HEK293 (cell line): Measurements from ENCODE around the gene TWF2.

Source experiments
- CTCF ChIA-PET: fragments of 350-600 bp; formaldehyde crosslinking; extraction: SDS; loops from one replicate; lab custom pipeline; 2021; ENCODE audit warnings: antibody characterized with exemption; lab: Yijun Ruan, JAX
- POLR2A ChIA-PET: fragments of 300-600 bp; formaldehyde crosslinking; extraction: SDS; loops from one replicate; lab custom pipeline; 2020; ENCODE audit warnings: antibody characterized with exemption, inconsistent platforms; lab: Yijun Ruan, JAX
- H3K27ac ChIP-seq: fragments of 200-500 bp; sonication (Bioruptor generic); 2 replicates; pipeline ENCODE4 v1.5.1; 2014; ENCODE audit warnings: low read depth, low read length, control low read depth, inconsistent platforms; ENCODE audit errors: extremely low read depth
- H3K36me3 ChIP-seq, 2 experiments: fragments of 200-500 bp in 1 of 2; sonication (Bioruptor generic) in 1 of 2; 1 replicate in 1 of 2; 2 replicates in 1 of 2; pipeline ENCODE4 v1.5.1; 2014 to 2017; ENCODE audit warnings: inconsistent platforms in 2 of 2, low read length in 2 of 2; ENCODE audit not compliant: control insufficient read depth in 2 of 2, insufficient read depth in 1 of 2
- H3K4me1 ChIP-seq: fragments of 200-500 bp; sonication (Bioruptor generic); 2 replicates; pipeline ENCODE4 v1.5.1; 2014; ENCODE audit warnings: mild to moderate bottlenecking, low read length, inconsistent platforms; ENCODE audit not compliant: control insufficient read depth, insufficient read depth
- H3K4me3 ChIP-seq: 2 replicates; pipeline ENCODE4 v1.5.1; 2011; ENCODE audit warnings: low read depth, mild to moderate bottlenecking, control low read depth, low read length, moderate library complexity
- H3K9me3 ChIP-seq: fragments of 200-500 bp; sonication (Bioruptor generic); 2 replicates; pipeline ENCODE4 v1.5.1; 2014; ENCODE audit warnings: low read depth, low read length, inconsistent platforms; ENCODE audit not compliant: control insufficient read depth, insufficient read depth
- FEZF1 ChIP-seq: fragments of 450-650 bp; formaldehyde crosslinking; IDR thresholded peaks from 2 replicates; pipeline ENCODE4 v1.5.1; 2016; ENCODE audit warnings: missing biosample characterization, missing genetic modification characterization
- GLIS1 ChIP-seq: fragments of 450-650 bp; formaldehyde crosslinking; IDR thresholded peaks from 2 replicates; pipeline ENCODE4 v1.5.1; 2016; ENCODE audit warnings: missing biosample characterization, missing genetic modification characterization
- INSM2 ChIP-seq: fragments of 450-650 bp; formaldehyde crosslinking; IDR thresholded peaks from 2 replicates; pipeline ENCODE4 v1.5.1; 2016; ENCODE audit warnings: missing biosample characterization, missing genetic modification characterization
- KLF9 ChIP-seq: fragments of 450-650 bp; formaldehyde crosslinking; IDR thresholded peaks from 2 replicates; pipeline ENCODE4 v1.5.1; 2016; ENCODE audit warnings: missing biosample characterization, missing genetic modification characterization, low read depth
- MEIS1 ChIP-seq: sonication (generic); formaldehyde crosslinking; IDR thresholded peaks from 2 replicates; pipeline ENCODE4 v1.8.1; 2022; ENCODE audit warnings: missing genetic modification reagents, mild to moderate bottlenecking, borderline replicate concordance
- MZF1 ChIP-seq: fragments of 450-650 bp; formaldehyde crosslinking; IDR thresholded peaks from 2 replicates; pipeline ENCODE4 v1.5.1; 2017; ENCODE audit warnings: missing biosample characterization, missing genetic modification characterization, borderline replicate concordance
- RBAK ChIP-seq: fragments of 450-650 bp; formaldehyde crosslinking; IDR thresholded peaks from 2 replicates; pipeline ENCODE4 v1.5.1; 2016; ENCODE audit warnings: missing biosample characterization, missing genetic modification characterization
- SALL2 ChIP-seq: fragments of 450-650 bp; formaldehyde crosslinking; IDR thresholded peaks from 2 replicates; pipeline ENCODE4 v1.5.0; 2017; ENCODE audit warnings: missing biosample characterization, mild to moderate bottlenecking, missing genetic modification characterization, borderline replicate concordance
- SCRT2 ChIP-seq: fragments of 450-650 bp; formaldehyde crosslinking; IDR thresholded peaks from 2 replicates; pipeline ENCODE4 v1.5.1; 2016; ENCODE audit warnings: missing biosample characterization, missing genetic modification characterization
- TCF7L2 ChIP-seq: IDR thresholded peaks from 2 replicates; pipeline ENCODE4 v1.6.1; 2011; ENCODE audit warnings: low read depth, mild to moderate bottlenecking, inconsistent platforms, low read length, moderate library complexity, borderline replicate concordance
- YY1 ChIP-seq: fragments of 450-650 bp; formaldehyde crosslinking; IDR thresholded peaks from 2 replicates; pipeline ENCODE4 v1.5.1; 2018; ENCODE audit warnings: missing biosample characterization, missing genetic modification characterization
- ZBTB7A ChIP-seq: fragments of 450-650 bp; formaldehyde crosslinking; IDR thresholded peaks from 2 replicates; pipeline ENCODE4 v1.5.1; 2016; ENCODE audit warnings: low read depth, missing biosample characterization, missing genetic modification characterization
- ZNF114 ChIP-seq: fragments of 450-650 bp; formaldehyde crosslinking; IDR thresholded peaks from 2 replicates; pipeline ENCODE4 v1.5.0; 2017; ENCODE audit warnings: missing biosample characterization, missing genetic modification characterization
- ZNF121 ChIP-seq: fragments of 450-650 bp; formaldehyde crosslinking; IDR thresholded peaks from 2 replicates; pipeline ENCODE4 v1.5.1; 2016; ENCODE audit warnings: missing biosample characterization, missing genetic modification characterization
- ZNF138 ChIP-seq: fragments of 450-650 bp; formaldehyde crosslinking; IDR thresholded peaks from 2 replicates; pipeline ENCODE4 v1.5.1; 2016; ENCODE audit warnings: missing biosample characterization, missing genetic modification characterization, borderline replicate concordance
- ZNF19 ChIP-seq: fragments of 450-650 bp; formaldehyde crosslinking; IDR thresholded peaks from 2 replicates; pipeline ENCODE4; 2016; ENCODE audit warnings: missing biosample characterization, missing genetic modification characterization, low read depth
- ZNF214 ChIP-seq: fragments of 450-650 bp; formaldehyde crosslinking; IDR thresholded peaks from 2 replicates; pipeline ENCODE4 v1.5.1; 2017; ENCODE audit warnings: missing biosample characterization, mild to moderate bottlenecking, missing genetic modification characterization, borderline replicate concordance
- ZNF24 ChIP-seq: fragments of 450-650 bp; formaldehyde crosslinking; IDR thresholded peaks from 2 replicates; pipeline ENCODE4 v1.5.1; 2016; ENCODE audit warnings: missing biosample characterization, missing genetic modification characterization
- ZNF311 ChIP-seq: fragments of 450-650 bp; formaldehyde crosslinking; IDR thresholded peaks from 2 replicates; pipeline ENCODE4 v1.5.1; 2017; ENCODE audit warnings: missing biosample characterization, missing genetic modification characterization, borderline replicate concordance
- ZNF398 ChIP-seq: fragments of 450-650 bp; formaldehyde crosslinking; IDR thresholded peaks from 2 replicates; pipeline ENCODE4 v1.5.1; 2017; ENCODE audit warnings: missing biosample characterization, missing genetic modification characterization
- ZNF416 ChIP-seq: fragments of 450-650 bp; formaldehyde crosslinking; IDR thresholded peaks from 2 replicates; pipeline ENCODE4 v1.5.1; 2016; ENCODE audit warnings: missing biosample characterization, missing genetic modification characterization
- ZNF473 ChIP-seq: fragments of 450-650 bp; formaldehyde crosslinking; IDR thresholded peaks from 2 replicates; pipeline ENCODE4 v1.5.1; 2017; ENCODE audit warnings: missing biosample characterization, missing genetic modification characterization
- ZNF501 ChIP-seq: fragments of 450-650 bp; formaldehyde crosslinking; IDR thresholded peaks from 2 replicates; pipeline ENCODE4 v1.5.1; 2016; ENCODE audit warnings: missing biosample characterization, missing genetic modification characterization
- ZNF529 ChIP-seq: fragments of 450-650 bp; formaldehyde crosslinking; IDR thresholded peaks from 2 replicates; pipeline ENCODE4 v1.5.1; 2017; ENCODE audit warnings: missing genetic modification characterization, missing biosample characterization; ENCODE audit not compliant: insufficient replicate concordance
- ZNF610 ChIP-seq: fragments of 450-650 bp; formaldehyde crosslinking; IDR thresholded peaks from 2 replicates; pipeline ENCODE4 v1.5.1; 2016; ENCODE audit warnings: missing biosample characterization, missing genetic modification characterization, borderline replicate concordance
- ZNF692 ChIP-seq: fragments of 450-650 bp; formaldehyde crosslinking; IDR thresholded peaks from 2 replicates; pipeline ENCODE4 v1.5.1; 2016; ENCODE audit warnings: missing biosample characterization, missing genetic modification characterization
- ZSCAN30 ChIP-seq: fragments of 450-650 bp; IDR thresholded peaks from 2 replicates; pipeline ENCODE4 v1.5.1; 2018; ENCODE audit warnings: missing biosample characterization, mild to moderate bottlenecking, missing genetic modification characterization, moderate library complexity
- ZSCAN4 ChIP-seq: fragments of 450-650 bp; formaldehyde crosslinking; IDR thresholded peaks from 2 replicates; pipeline ENCODE4 v1.5.1; 2017; ENCODE audit warnings: missing biosample characterization, missing genetic modification characterization
- ZSCAN5A ChIP-seq: fragments of 450-650 bp; formaldehyde crosslinking; IDR thresholded peaks from 2 replicates; pipeline ENCODE4 v1.5.1; 2016; ENCODE audit warnings: missing biosample characterization, missing genetic modification characterization

Gene TWF2

GRCh38 chr3:52238761-52239701, at the start of gene TWF2:
Gene TWF2 (minus strand): TSS chr3:52239158. CDS start chr3:52239016, 142 bp downstream.
- CTCF ChIA-PET: interaction anchor here (1.1 to 1.6 kb wide), 5 partner anchors 10 to 100 kb away, joined by 3 to 6 read pairs (median 5); no protein-coding TSS in a partner anchor
- Histone ChIP-seq H3K4me1 (no peaks in the 10 kb centered on the region), H3K4me3 (peak within 1 kb of the TSS; percentile 95), H3K27ac (peak within 1 kb of the TSS; percentile 73; the same call in 1 of the 2 replicates), H3K36me3 (peaks cover 0 to 12% of the 10 kb centered on the region in 2 experiments; a peak in 1 of 3 replicates), H3K9me3 (no peaks in the 10 kb centered on the region)
- POLR2A ChIA-PET: interaction anchor here (0.5 to 2.6 kb wide), 6 partner anchors 8 to 288 kb away, joined by 3 to 14 read pairs (median 4); partner anchors contain the start of gene WDR82
- no peak for TF ChIP-seq ZNF416 (tag by site-specific recombination)
- TF ChIP-seq ZNF24 (tag by site-specific recombination): peak; percentile 27; the same call in 1 of the 2 replicates
- TF ChIP-seq ZNF398 (tag by site-specific recombination): peak; percentile 78
- no peak for TF ChIP-seq ZNF138
- TF ChIP-seq ZNF19 (tag by site-specific recombination): no peak
- TF ChIP-seq ZNF501 (tag by site-specific recombination): no peak
- TF ChIP-seq ZNF529 (tag by site-specific recombination): no peak
- TF ChIP-seq ZSCAN5A: no peak
- no peak for TF ChIP-seq SCRT2 (tag by site-specific recombination)
- TF ChIP-seq RBAK (tag by site-specific recombination): no peak
- no peak for TF ChIP-seq ZSCAN30
- no peak for TF ChIP-seq MEIS1
- TF ChIP-seq ZNF214 (tag by site-specific recombination): no peak
- TF ChIP-seq ZNF610 (tag by site-specific recombination): no peak
- TF ChIP-seq TCF7L2: no peak
- no peak for TF ChIP-seq ZNF121 (tag by site-specific recombination)
- peak; percentile 63; the same call in 1 of the 2 replicates for TF ChIP-seq ZBTB7A (tag by site-specific recombination)
- TF ChIP-seq ZNF692 (tag by site-specific recombination): peak; percentile 79; the same call in 1 of the 2 replicates
- TF ChIP-seq ZNF311 (tag by site-specific recombination): no peak
- peak; percentile 69; the same call in 1 of the 2 replicates for TF ChIP-seq KLF9 (tag by site-specific recombination)
- no peak for TF ChIP-seq SALL2
- TF ChIP-seq ZSCAN4: no peak; the same call in 1 of the 2 replicates
- peak; percentile 66 for TF ChIP-seq GLIS1 (tag by site-specific recombination)
- no peak for TF ChIP-seq INSM2 (tag by site-specific recombination)
- TF ChIP-seq MZF1 (tag by site-specific recombination): no peak
- TF ChIP-seq ZNF473 (tag by site-specific recombination): no peak
- no peak for TF ChIP-seq FEZF1 (tag by site-specific recombination)
- TF ChIP-seq ZNF114: no peak
- 0 out of 2 replicates have a peak, but pooled peaks have one; percentile 63 for TF ChIP-seq YY1 (tag by site-specific recombination)
